DND-41 (cell line): Measurements from ENCODE around the gene PI4K2A.
"Not testable (repeated sequence)": the region's sequence is repeated elsewhere in the genome, so short reads cannot be mapped to it uniquely, and the experiment has no call there.

ENCODE experiments used
- ATAC-seq: fragments of 200-7000 bp; cut with Tn5 transposase; 3 replicates; pipeline ENCODE4 v1.9.1; 2021; ENCODE audit warnings: low read depth; ENCODE audit not compliant: insufficient read depth
- DNase-seq: peaks from one replicate; pipeline ENCODE4 v3.0.0-alpha.2; 2020
- H2AFZ ChIP-seq: 2 replicates; pipeline ENCODE4 v1.6.0; 2012; ENCODE audit warnings: low read depth, low read length
- H3K27ac ChIP-seq: 2 replicates; pipeline ENCODE4 v1.5.1; 2012; ENCODE audit warnings: low read length, inconsistent platforms
- H3K27me3 ChIP-seq: fragments of 200-600 bp; sonication (generic); 2 replicates; pipeline ENCODE4 v1.6.0; 2012; ENCODE audit warnings: low read length, mild to moderate bottlenecking, inconsistent platforms; ENCODE audit not compliant: insufficient read depth, poor library complexity
- H3K36me3 ChIP-seq: 2 replicates; pipeline ENCODE4 v1.5.1; 2012; ENCODE audit warnings: low read length, inconsistent platforms; ENCODE audit not compliant: insufficient read depth
- H3K4me1 ChIP-seq: 2 replicates; pipeline ENCODE4 v1.5.1; 2012; ENCODE audit warnings: mild to moderate bottlenecking, low read length; ENCODE audit not compliant: insufficient read depth
- H3K4me2 ChIP-seq: 2 replicates; pipeline ENCODE4 v1.6.0; 2012; ENCODE audit warnings: mild to moderate bottlenecking, moderate library complexity, low read length, inconsistent platforms; ENCODE audit not compliant: insufficient read depth
- H3K4me3 ChIP-seq, 2 experiments: fragments of 200-600 bp in 1 of 2; shearing (Covaris generic) in 1 of 2; 2 replicates each; pipeline ENCODE4 v1.5.1; 2012 to 2016; ENCODE audit warnings: inconsistent platforms in 2 of 2, low read length in 2 of 2, mild to moderate bottlenecking in 2 of 2, low read depth in 1 of 2, moderate library complexity in 1 of 2
- H3K79me2 ChIP-seq: 2 replicates; pipeline ENCODE4 v1.6.0; 2012; ENCODE audit warnings: low read length, inconsistent platforms; ENCODE audit not compliant: insufficient read depth
- H3K9ac ChIP-seq: 2 replicates; pipeline ENCODE4 v1.6.0; 2012; ENCODE audit warnings: low read depth, mild to moderate bottlenecking, inconsistent platforms, low read length, moderate library complexity
- H3K9me3 ChIP-seq: 2 replicates; pipeline ENCODE4 v1.5.1; 2012; ENCODE audit warnings: low read length, moderate library complexity, mild to moderate bottlenecking, inconsistent platforms; ENCODE audit not compliant: insufficient read depth, severe bottlenecking
- H4K20me1 ChIP-seq: 2 replicates; pipeline ENCODE4 v1.6.0; 2012; ENCODE audit warnings: low read length; ENCODE audit not compliant: insufficient read depth
- EZH2 ChIP-seq: IDR thresholded peaks from 3 replicates; pipeline ENCODE4 v1.6.1; 2012; ENCODE audit warnings: borderline replicate concordance, low read depth, mild to moderate bottlenecking, moderate library complexity, low read length, inconsistent platforms; ENCODE audit not compliant: severe bottlenecking
- TF ChIP-seq, protein P1 (sequence below): IDR thresholded peaks from 2 replicates; pipeline ENCODE4 v1.5.1; 2012; ENCODE audit warnings: borderline replicate concordance, low read length, moderate library complexity, mild to moderate bottlenecking; ENCODE audit not compliant: poor library complexity, severe bottlenecking; ENCODE audit errors: extremely low read depth

PI4K2A gene

GRCh38 chr10:97633921-97634320 is 6.5 kb upstream of the PI4K2A start:
- DNase-seq = no peak
- no peaks in the 10 kb centered on the region for H3K36me3 ChIP-seq
- H3K9me3 ChIP-seq = no peaks in the 10 kb centered on the region
- no peak overlapping the region for H3K4me2 ChIP-seq
- no peaks in the 10 kb centered on the region for H3K27me3 ChIP-seq
- H3K27ac ChIP-seq = no peak overlapping the region
- no peaks in the 10 kb centered on the region for H3K79me2 ChIP-seq
- ATAC-seq = no peak
- no peaks in the 10 kb centered on the region for H3K4me1 ChIP-seq
- no peaks in the 10 kb centered on the region for H4K20me1 ChIP-seq
- no peak overlapping the region for H2AFZ ChIP-seq
- TF ChIP-seq EZH2 = no peak
- TF ChIP-seq, protein P1, sequence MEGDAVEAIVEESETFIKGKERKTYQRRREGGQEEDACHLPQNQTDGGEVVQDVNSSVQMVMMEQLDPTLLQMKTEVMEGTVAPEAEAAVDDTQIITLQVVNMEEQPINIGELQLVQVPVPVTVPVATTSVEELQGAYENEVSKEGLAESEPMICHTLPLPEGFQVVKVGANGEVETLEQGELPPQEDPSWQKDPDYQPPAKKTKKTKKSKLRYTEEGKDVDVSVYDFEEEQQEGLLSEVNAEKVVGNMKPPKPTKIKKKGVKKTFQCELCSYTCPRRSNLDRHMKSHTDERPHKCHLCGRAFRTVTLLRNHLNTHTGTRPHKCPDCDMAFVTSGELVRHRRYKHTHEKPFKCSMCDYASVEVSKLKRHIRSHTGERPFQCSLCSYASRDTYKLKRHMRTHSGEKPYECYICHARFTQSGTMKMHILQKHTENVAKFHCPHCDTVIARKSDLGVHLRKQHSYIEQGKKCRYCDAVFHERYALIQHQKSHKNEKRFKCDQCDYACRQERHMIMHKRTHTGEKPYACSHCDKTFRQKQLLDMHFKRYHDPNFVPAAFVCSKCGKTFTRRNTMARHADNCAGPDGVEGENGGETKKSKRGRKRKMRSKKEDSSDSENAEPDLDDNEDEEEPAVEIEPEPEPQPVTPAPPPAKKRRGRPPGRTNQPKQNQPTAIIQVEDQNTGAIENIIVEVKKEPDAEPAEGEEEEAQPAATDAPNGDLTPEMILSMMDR = no peak
- H3K9ac ChIP-seq = no peak overlapping the region
- no peak overlapping the region for H3K4me3 ChIP-seq

- H4K20me1 ChIP-seq = no peaks in the 10 kb centered on the region
Measured at GRCh38 chr10:97635577-97635976, 4.9 kb upstream of the PI4K2A start.

DNA sequence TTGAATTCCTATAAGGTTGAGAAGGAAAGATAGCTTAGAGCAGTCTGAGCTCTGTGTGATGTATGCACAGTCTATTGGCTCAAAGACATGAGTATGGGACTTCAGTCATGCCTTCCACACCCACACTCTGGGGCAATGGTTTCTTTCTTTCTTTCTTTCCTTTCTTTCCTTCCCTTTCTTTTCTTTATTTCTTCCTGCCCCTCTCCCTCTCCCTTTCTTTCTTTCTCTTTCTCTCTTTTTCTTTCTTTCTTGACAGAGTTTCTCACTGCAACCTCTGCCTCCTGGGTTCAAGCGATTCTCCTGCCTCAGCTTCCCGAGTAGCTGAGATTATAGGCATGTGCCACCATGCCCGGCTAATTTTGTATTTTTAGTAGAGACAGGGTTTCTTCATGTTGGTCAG is 1.4 kb upstream of the PI4K2A start:
- H2AFZ ChIP-seq, H3K9ac ChIP-seq, H3K4me3 ChIP-seq, H3K27me3 ChIP-seq, H3K9me3 ChIP-seq, DNase-seq, H3K4me2 ChIP-seq, H3K27ac ChIP-seq, ATAC-seq, H4K20me1 ChIP-seq: not testable (repeated sequence)
- Histone ChIP-seq H3K4me1 (peaks cover 25% of the 10 kb centered on the region), H3K79me2 (peaks cover 30% of the 10 kb centered on the region), H3K36me3 (peaks cover 10% of the 10 kb centered on the region)

More at GRCh38 chr10:97635577-97635976, 4.9 kb upstream of the PI4K2A start:
- no peak overlapping the region for H2AFZ ChIP-seq
- no peak for TF ChIP-seq EZH2
- TF ChIP-seq, protein P1 = no peak
- peaks cover 7% of the 10 kb centered on the region for H3K4me1 ChIP-seq
- H3K4me3 ChIP-seq = no peak overlapping the region
- no peaks in the 10 kb centered on the region for H3K9me3 ChIP-seq
- no peak overlapping the region for H3K4me2 ChIP-seq
- H3K9ac ChIP-seq = no peak overlapping the region
- ATAC-seq = no peak
- no peaks in the 10 kb centered on the region for H3K36me3 ChIP-seq
- DNase-seq = no peak
- no peaks in the 10 kb centered on the region for H3K79me2 ChIP-seq
- H3K27ac ChIP-seq = no peak overlapping the region
- no peaks in the 10 kb centered on the region for H3K27me3 ChIP-seq

DNA sequence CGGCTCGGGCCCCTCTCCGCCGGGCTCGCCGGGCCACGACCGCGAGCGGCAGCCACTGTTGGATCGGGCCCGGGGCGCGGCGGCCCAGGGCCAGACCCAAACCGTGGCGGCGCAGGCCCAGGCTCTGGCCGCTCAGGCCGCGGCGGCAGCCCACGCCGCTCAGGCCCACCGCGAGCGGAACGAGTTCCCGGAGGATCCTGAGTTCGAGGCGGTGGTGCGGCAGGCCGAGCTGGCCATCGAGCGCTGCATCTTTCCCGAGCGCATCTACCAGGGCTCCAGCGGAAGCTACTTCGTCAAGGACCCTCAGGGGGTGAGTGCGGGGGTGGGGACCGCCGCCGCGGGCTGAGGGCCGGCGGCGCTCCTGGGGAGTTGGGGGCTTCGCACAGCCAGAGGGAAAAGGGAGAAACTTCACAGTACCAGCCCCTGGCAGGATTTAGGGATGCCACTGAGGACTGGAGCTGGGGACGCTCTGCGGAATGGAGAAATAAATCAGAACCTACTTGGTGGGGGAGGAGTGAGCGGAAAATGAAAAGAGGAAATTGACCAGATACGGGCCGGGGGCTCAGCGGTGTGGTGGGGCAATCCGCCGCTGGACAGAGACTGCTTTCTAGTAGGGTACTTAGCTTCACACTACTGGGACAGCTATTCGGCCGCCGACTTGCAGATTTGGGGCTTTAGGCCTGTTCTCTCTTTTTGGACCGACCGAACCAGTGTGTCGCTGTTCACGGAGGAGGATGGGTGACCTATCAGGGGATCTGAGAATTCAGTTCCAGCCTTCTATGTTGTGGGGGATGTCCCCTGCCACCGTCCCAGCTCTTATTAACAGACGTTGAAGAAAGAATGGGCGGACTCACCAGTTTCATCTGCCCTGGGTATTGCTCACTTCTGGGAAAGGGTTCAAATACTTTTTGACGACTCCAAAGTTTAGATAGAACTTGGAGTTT is 669 bp downstream of the PI4K2A start:
- H3K9me3 ChIP-seq = no peaks in the 10 kb centered on the region
- peak overlapping the region; percentile 85 for H3K4me2 ChIP-seq
- H3K9ac ChIP-seq = peak overlapping the region; percentile 78
- TF ChIP-seq EZH2 = no peak
- TF ChIP-seq, protein P1 = no peak
- peaks cover 25% of the 10 kb centered on the region for H3K36me3 ChIP-seq
- H3K27me3 ChIP-seq = no peaks in the 10 kb centered on the region
- peak overlapping the region; percentile 59 for H3K27ac ChIP-seq
- H2AFZ ChIP-seq = peak overlapping the region; percentile 82
- H3K79me2 ChIP-seq = peaks cover 41% of the 10 kb centered on the region
- H3K4me3 ChIP-seq = peak overlapping the region; percentile 68 to 76
- H3K4me1 ChIP-seq = peaks cover 25% of the 10 kb centered on the region
- ATAC-seq (no peak; the same call in 2 of the 3 replicates), DNase-seq (peak; percentile 36)
- H4K20me1 ChIP-seq = peaks cover 5% of the 10 kb centered on the region; the same call in 1 of the 2 replicates

- H3K4me3 ChIP-seq = peak overlapping the region in 1 of 2 experiments; percentile 1; a peak in 1 of 4 replicates
- H4K20me1 ChIP-seq, H3K27ac ChIP-seq, H3K27me3 ChIP-seq, H3K9me3 ChIP-seq, H3K9ac ChIP-seq, ATAC-seq, H2AFZ ChIP-seq, DNase-seq: not testable (repeated sequence)
- H3K36me3 ChIP-seq = peaks cover 30% of the 10 kb centered on the region
- peaks cover 47% of the 10 kb centered on the region for H3K79me2 ChIP-seq
- peak overlapping the region; percentile 28; the same call in 1 of the 2 replicates for H3K4me2 ChIP-seq
- peaks cover 25% of the 10 kb centered on the region for H3K4me1 ChIP-seq
Measured at GRCh38 chr10:97642471-97643159, 2.1 kb downstream of the PI4K2A start.
